Liver (tissue), 9 donors: ENCODE results near the gene DEFB124. TPM values are rescaled to one million over a fixed set of nuclear protein-coding genes. Genes with fewer than 3 reads are reported as not detected.

Source experiments
- DNase-seq: peaks from one replicate; pipeline ENCODE4 v3.0.0-alpha.2; 2017; ENCODE audit warnings: low spot score
- H3K27ac ChIP-seq, 2 donors: one replicate each; pipeline ENCODE4 v1.7.0; 2013; ENCODE audit warnings: inconsistent platforms in 2 of 2, low read length in 2 of 2, control low read depth in 1 of 2, low read depth in 1 of 2, mild to moderate bottlenecking in 1 of 2
- H3K27me3 ChIP-seq, 4 donors: one replicate each; pipeline versions ENCODE4 v1.6.1 to v1.7.0; 2013; ENCODE audit warnings: low read length in 3 of 4, inconsistent platforms in 1 of 4, mild to moderate bottlenecking in 1 of 4, moderate library complexity in 1 of 4; ENCODE audit not compliant: control insufficient read depth in 4 of 4, insufficient read depth in 4 of 4
- H3K36me3 ChIP-seq, 4 donors: one replicate each; pipeline versions ENCODE4 v1.6.1 to v1.7.0; 2013; ENCODE audit warnings: low read length in 3 of 4, mild to moderate bottlenecking in 3 of 4, low read depth in 1 of 4, moderate library complexity in 1 of 4; ENCODE audit not compliant: control insufficient read depth in 4 of 4, insufficient read depth in 3 of 4
- H3K4me1 ChIP-seq, 4 donors: one replicate each; pipeline versions ENCODE4 v1.6.1 to v1.7.0; 2013; ENCODE audit warnings: low read length in 3 of 4, mild to moderate bottlenecking in 3 of 4, moderate library complexity in 1 of 4; ENCODE audit not compliant: control insufficient read depth in 4 of 4, insufficient read depth in 4 of 4
- H3K4me3 ChIP-seq, 3 donors: one replicate each; pipeline versions ENCODE4 v1.6.1 to v1.7.0; 2013; ENCODE audit warnings: low read length in 3 of 3, control low read depth in 1 of 3, low read depth in 1 of 3, mild to moderate bottlenecking in 1 of 3
- H3K9ac ChIP-seq, 2 donors: one replicate each; pipeline ENCODE4 v1.7.0; 2013; ENCODE audit warnings: low read length in 2 of 2, mild to moderate bottlenecking in 2 of 2, moderate library complexity in 2 of 2, control low read depth in 1 of 2, low read depth in 1 of 2
- H3K9me3 ChIP-seq, 4 donors: one replicate each; pipeline versions ENCODE4 v1.6.1 to v1.7.0; 2013; ENCODE audit warnings: low read length in 3 of 4; ENCODE audit not compliant: control insufficient read depth in 4 of 4
- EGR1 ChIP-seq, 2 donors: IDR thresholded peaks; 2 replicates each; pipeline ENCODE4 v1.6.1; 2016 to 2018; ENCODE audit warnings: antibody characterized with exemption in 2 of 2, low read depth in 2 of 2
- HNF4A ChIP-seq, 2 donors: conservative IDR thresholded peaks; 2 replicates each; pipeline ENCODE4 v1.6.1; 2016; ENCODE audit warnings: antibody characterized with exemption in 2 of 2, mild to moderate bottlenecking in 2 of 2
- MAX ChIP-seq: IDR thresholded peaks from 2 replicates; pipeline ENCODE4 v1.6.1; 2016; ENCODE audit warnings: antibody characterized with exemption
- NR2F2 ChIP-seq: IDR thresholded peaks from 2 replicates; pipeline ENCODE4 v1.6.1; 2016; ENCODE audit warnings: antibody characterized with exemption
- REST ChIP-seq: IDR thresholded peaks from 2 replicates; pipeline ENCODE4 v1.6.1; 2016; ENCODE audit warnings: antibody characterized with exemption, mild to moderate bottlenecking
- SP1 ChIP-seq: IDR thresholded peaks from 2 replicates; pipeline ENCODE4 v1.6.1; 2018; ENCODE audit warnings: antibody characterized with exemption, mild to moderate bottlenecking
- ZBTB33 ChIP-seq: IDR thresholded peaks from 2 replicates; pipeline ENCODE4 v1.6.1; 2016; ENCODE audit warnings: antibody characterized with exemption
- WGBS: extraction: QIAGEN DNeasy Blood & Tissue Kit; methylation state at CpG from one replicate; pipeline ENCODE4 v1.1.7; 2013; 5-methylcytosine and 5-hydroxymethylcytosine counted together
- polyA plus RNA-seq, 2 donors: library from polyadenylated mRNA; stranded (reverse) in 1 of 2; unstranded in 1 of 2; fragments of 200-250 nt in 1 of 2; fragments of >200 nt in 1 of 2; fragmentation: Nextera tagmentation in 1 of 2; extraction: Ambion mirVana in 1 of 2; gene quantifications; one replicate each; pipeline versions ENCODE4 v1.2.1 to v1.2.3, GENCODE V29; 2013 to 2015
- total RNA-seq, 2 donors: library from RNA; depleted of rRNA; stranded (reverse); fragments of >200 nt; gene quantifications; one replicate each; pipeline ENCODE4 v1.2.3, GENCODE V29; 2014
- donor health status: healthy.
- donor health status: healthy.
- donor health status: healthy.
- donor health status: healthy.
- donor health status: healthy.

Gene DEFB124
- total and polyA plus RNA-seq, 4 donors = not detected

GRCh38 chr20:31415653-31416052 is 59.3 kb downstream of the DEFB124 start:
- Histone ChIP-seq H3K4me3 (no peak overlapping the region), H3K4me1 (no peaks in the 10 kb centered on the region), H3K36me3 (no peaks in the 10 kb centered on the region), H3K27me3 (no peaks in the 10 kb centered on the region), H3K9me3 (no peaks in the 10 kb centered on the region), H3K9ac (no peak overlapping the region), H3K27ac (no peak overlapping the region)
- whole genome bisulfite sequencing = 78% methylated on average over 2 of the region's 2 CpGs
- DNase-seq = no peak
- TF ChIP-seq REST = no peak
- no peak for TF ChIP-seq ZBTB33
- no peak for TF ChIP-seq MAX
- no peak for TF ChIP-seq EGR1 (IDR thresholded peaks at IDR 0.05; ENCODE audit: low read depth in 2 of 2)
- no peak for TF ChIP-seq HNF4A (conservative IDR thresholded peaks at IDR 0.05)
- TF ChIP-seq SP1 = no peak
- no peak for TF ChIP-seq NR2F2

Other genes starting within 250 kb of the DEFB124 start
- not detected for gene DEFB115, start 217.5 kb downstream of the DEFB124 start, total RNA-seq
- gene DEFB115, start 217.5 kb downstream of the DEFB124 start, polyA plus RNA-seq = not detected
- not detected for gene DEFB116, start 166.5 kb downstream of the DEFB124 start, total RNA-seq
- not detected for gene DEFB116, start 166.5 kb downstream of the DEFB124 start, polyA plus RNA-seq
- not detected for gene DEFB118, start 106.5 kb downstream of the DEFB124 start, total RNA-seq
- gene DEFB118, start 106.5 kb downstream of the DEFB124 start, polyA plus RNA-seq = not detected
- not detected for gene DEFB119, start 84.5 kb downstream of the DEFB124 start, total RNA-seq
- not detected for gene DEFB119, start 84.5 kb downstream of the DEFB124 start, polyA plus RNA-seq
- not detected for gene DEFB121, start 68.9 kb downstream of the DEFB124 start, total RNA-seq
- gene DEFB121, start 68.9 kb downstream of the DEFB124 start, polyA plus RNA-seq = not detected
- gene DEFB123, start 34.5 kb downstream of the DEFB124 start, total RNA-seq = not detected
- not detected for gene DEFB123, start 34.5 kb downstream of the DEFB124 start, polyA plus RNA-seq
- gene REM1, start 161 bp upstream of the DEFB124 start, total RNA-seq = under 1 TPM; 0.17 to 0.19 TPM
- under 1 TPM; 0.24 to 0.46 TPM for gene REM1, start 161 bp upstream of the DEFB124 start, polyA plus RNA-seq
- 10 to 100 TPM; 57.6 to 96.1 TPM for gene HM13, start 39.3 kb upstream of the DEFB124 start, total RNA-seq
- 100 to 1,000 TPM; 102 to 210 TPM for gene HM13, start 39.3 kb upstream of the DEFB124 start, polyA plus RNA-seq
- 100 to 1,000 TPM in 1 of 2 donors, 10 to 100 TPM in 1; 46.4 to 117 TPM for gene ID1, start 130.2 kb upstream of the DEFB124 start, total RNA-seq
- 10 to 100 TPM; 33.9 to 96.1 TPM for gene ID1, start 130.2 kb upstream of the DEFB124 start, polyA plus RNA-seq
- under 1 TPM in 1 of 2 donors, not detected in 1; 0.59 TPM for gene COX4I2, start 162.8 kb upstream of the DEFB124 start, total RNA-seq
- gene COX4I2, start 162.8 kb upstream of the DEFB124 start, polyA plus RNA-seq = under 1 TPM; 0.35 to 0.81 TPM
- 100 to 1,000 TPM in 1 of 2 donors, 10 to 100 TPM in 1; 48.4 to 124 TPM for gene BCL2L1, start 247.7 kb upstream of the DEFB124 start, total RNA-seq
- 10 to 100 TPM; 29.7 to 43.7 TPM for gene BCL2L1, start 247.7 kb upstream of the DEFB124 start, polyA plus RNA-seq